Loucy (cell line): Measurements from ENCODE around the gene FHIP1B.

Source experiments
- EZH2phosphoT487 ChIP-seq: fragments of 200-600 bp; IDR thresholded peaks from 2 replicates; pipeline ENCODE4 v1.6.1; 2018; ENCODE audit warnings: antibody characterized with exemption, mild to moderate bottlenecking, moderate library complexity, borderline replicate concordance
- TF ChIP-seq, protein P1 (sequence below): fragments of 200-600 bp; sonication (generic); conservative IDR thresholded peaks from 2 replicates; pipeline ENCODE4 v1.5.1; 2014; ENCODE audit warnings: mild to moderate bottlenecking, antibody characterized with exemption, low read length

GRCh38 chr11:6234387-6235107 is at the start of gene FHIP1B:
- TF ChIP-seq, protein P1, sequence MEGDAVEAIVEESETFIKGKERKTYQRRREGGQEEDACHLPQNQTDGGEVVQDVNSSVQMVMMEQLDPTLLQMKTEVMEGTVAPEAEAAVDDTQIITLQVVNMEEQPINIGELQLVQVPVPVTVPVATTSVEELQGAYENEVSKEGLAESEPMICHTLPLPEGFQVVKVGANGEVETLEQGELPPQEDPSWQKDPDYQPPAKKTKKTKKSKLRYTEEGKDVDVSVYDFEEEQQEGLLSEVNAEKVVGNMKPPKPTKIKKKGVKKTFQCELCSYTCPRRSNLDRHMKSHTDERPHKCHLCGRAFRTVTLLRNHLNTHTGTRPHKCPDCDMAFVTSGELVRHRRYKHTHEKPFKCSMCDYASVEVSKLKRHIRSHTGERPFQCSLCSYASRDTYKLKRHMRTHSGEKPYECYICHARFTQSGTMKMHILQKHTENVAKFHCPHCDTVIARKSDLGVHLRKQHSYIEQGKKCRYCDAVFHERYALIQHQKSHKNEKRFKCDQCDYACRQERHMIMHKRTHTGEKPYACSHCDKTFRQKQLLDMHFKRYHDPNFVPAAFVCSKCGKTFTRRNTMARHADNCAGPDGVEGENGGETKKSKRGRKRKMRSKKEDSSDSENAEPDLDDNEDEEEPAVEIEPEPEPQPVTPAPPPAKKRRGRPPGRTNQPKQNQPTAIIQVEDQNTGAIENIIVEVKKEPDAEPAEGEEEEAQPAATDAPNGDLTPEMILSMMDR = no peak
- TF ChIP-seq EZH2phosphoT487 = no peak
